AG09319 (cell line): ENCODE results near the gene CEP126.
"Not testable (repeated sequence)": the region's sequence is repeated elsewhere in the genome, so short reads cannot be mapped to it uniquely, and the experiment has no call there.

Experiments used
- DNase-seq: peaks from one replicate; pipeline ENCODE4 v3.0.0-alpha.2; 2010; ENCODE audit warnings: low read depth; ENCODE audit errors: extremely low read depth
- TF ChIP-seq, protein P1 (sequence below): IDR thresholded peaks from 2 replicates; pipeline ENCODE4 v1.5.1; 2011; ENCODE audit warnings: low read depth, mild to moderate bottlenecking, inconsistent platforms, low read length, moderate library complexity

The CEP126 gene

DNA sequence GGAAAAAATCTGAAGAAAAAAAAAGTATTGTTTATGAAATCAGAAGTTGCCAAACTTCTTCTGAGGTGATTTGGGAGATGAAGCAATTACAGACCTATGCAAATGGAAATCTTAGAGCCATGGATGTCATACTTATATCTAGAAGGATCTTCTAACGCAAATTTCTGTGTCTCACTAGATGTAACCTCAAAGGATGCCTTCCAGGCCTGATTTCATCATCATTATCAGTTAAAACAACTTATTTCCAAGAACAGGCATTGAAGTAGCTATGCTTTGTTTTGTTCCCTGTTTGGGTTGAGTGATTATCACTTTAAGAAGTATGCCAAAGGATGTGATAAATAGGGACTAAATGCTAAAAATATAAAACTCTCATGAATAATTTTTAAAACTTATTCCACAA lies 45.4 kb downstream of the CEP126 start:
- TF ChIP-seq, protein P1, sequence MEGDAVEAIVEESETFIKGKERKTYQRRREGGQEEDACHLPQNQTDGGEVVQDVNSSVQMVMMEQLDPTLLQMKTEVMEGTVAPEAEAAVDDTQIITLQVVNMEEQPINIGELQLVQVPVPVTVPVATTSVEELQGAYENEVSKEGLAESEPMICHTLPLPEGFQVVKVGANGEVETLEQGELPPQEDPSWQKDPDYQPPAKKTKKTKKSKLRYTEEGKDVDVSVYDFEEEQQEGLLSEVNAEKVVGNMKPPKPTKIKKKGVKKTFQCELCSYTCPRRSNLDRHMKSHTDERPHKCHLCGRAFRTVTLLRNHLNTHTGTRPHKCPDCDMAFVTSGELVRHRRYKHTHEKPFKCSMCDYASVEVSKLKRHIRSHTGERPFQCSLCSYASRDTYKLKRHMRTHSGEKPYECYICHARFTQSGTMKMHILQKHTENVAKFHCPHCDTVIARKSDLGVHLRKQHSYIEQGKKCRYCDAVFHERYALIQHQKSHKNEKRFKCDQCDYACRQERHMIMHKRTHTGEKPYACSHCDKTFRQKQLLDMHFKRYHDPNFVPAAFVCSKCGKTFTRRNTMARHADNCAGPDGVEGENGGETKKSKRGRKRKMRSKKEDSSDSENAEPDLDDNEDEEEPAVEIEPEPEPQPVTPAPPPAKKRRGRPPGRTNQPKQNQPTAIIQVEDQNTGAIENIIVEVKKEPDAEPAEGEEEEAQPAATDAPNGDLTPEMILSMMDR = no peak
- no peak for DNase-seq

GRCh38 chr11:101964200-101964599 lies 49.4 kb downstream of the CEP126 start:
- not testable (repeated sequence) for DNase-seq

DNA sequence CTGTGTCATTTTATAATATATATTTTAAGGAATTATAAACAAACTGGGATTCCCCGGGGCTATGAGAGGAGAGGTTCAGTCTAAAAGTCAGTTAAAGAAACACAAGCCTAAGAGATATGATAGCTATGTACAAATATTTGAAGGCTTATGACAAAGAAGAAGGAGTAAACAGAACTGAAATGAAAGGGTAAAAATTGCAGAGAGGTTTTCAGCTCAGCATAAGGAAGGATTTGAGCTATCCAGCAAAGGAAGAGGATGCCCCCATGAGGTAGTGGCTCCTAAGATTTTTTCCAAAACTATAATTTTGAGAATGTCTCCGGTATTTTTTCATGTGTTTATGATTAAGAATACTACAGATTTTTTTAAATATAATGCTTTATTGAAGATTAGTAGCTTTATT lies 59.4 kb downstream of the CEP126 start:
- DNase-seq = peak; percentile 15
- TF ChIP-seq, protein P1 = peak; percentile 57

GRCh38 chr11:101974771-101975170 lies 60.0 kb downstream of the CEP126 start:
- DNase-seq = no peak
- TF ChIP-seq, protein P1 = no peak

DNA sequence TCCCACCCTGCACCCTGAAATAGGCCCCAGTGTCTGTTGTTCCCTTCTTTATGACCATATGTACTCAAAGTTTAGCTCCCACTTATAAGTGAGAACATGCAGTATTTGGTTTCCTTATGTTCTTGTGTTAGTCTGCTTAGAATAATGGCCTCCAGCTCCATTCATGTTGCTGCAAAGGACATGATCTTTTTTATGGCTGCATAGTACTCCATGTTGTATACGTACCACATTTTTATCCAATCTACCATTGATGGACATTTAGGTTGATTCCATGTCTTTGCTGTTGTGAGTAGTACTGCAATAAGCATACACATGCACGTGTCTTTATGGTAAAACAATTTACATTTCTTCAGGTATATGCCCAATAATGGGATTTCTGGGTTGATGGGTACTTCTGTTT lies 60.9 kb downstream of the CEP126 start:
- no peak for DNase-seq
- TF ChIP-seq, protein P1 = no peak

GRCh38 chr11:101987370-101987769 lies 72.6 kb downstream of the CEP126 start:
- TF ChIP-seq, protein P1 = no peak
- no peak for DNase-seq

- TF ChIP-seq, protein P1 = no peak
- DNase-seq = no peak
Measured at GRCh38 chr11:101993172-101993571, 78.4 kb downstream of the CEP126 start.

DNA sequence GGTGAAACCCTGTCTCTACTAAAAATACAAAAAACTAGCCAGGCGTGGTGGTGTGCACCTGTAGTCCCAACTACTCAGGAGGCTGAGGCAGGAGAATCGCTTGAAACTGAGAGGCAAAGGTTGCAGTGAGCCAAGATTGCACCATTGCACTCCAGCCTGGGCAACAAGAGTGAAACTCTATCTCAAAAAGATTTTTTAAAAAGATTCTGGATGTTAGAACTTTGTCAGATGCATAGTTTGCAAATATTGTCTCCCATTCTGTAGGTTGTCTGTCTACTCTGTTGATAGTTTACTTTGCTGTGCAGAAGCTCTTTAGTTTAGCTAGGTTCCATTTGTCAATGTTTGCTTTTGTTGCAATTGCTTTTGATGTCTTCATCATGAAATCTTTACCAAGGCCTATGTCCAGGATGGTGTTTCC lies 79.3 kb downstream of the CEP126 start:
- DNase-seq = not testable (repeated sequence)

- no peak for DNase-seq
- TF ChIP-seq, protein P1 = no peak
Measured at GRCh38 chr11:101996111-101996510, 81.3 kb downstream of the CEP126 start.
